Keratinocyte (primary cell): ENCODE measurements around the gene UNC13B.

ENCODE experiments used
- CTCF ChIP-seq, 3 experiments: IDR thresholded peaks in 1 of 3; conservative IDR thresholded peaks in 1 of 3; optimal IDR thresholded peaks in 1 of 3; 2 replicates in 2 of 3; 3 replicates in 1 of 3; pipeline versions ENCODE3 to v1.5.1; 2011; ENCODE audit warnings: low read length in 3 of 3, mild to moderate bottlenecking in 3 of 3, moderate library complexity in 2 of 3, control low read depth in 1 of 3, inconsistent platforms in 1 of 3; ENCODE audit not compliant: insufficient read depth in 2 of 3; ENCODE audit errors: extremely low read depth in 1 of 3
- EZH2 ChIP-seq: IDR thresholded peaks from one replicate; pipeline ENCODE4 v1.6.1; 2012; ENCODE audit warnings: inconsistent platforms, mild to moderate bottlenecking, low read length, moderate library complexity

GRCh38 chr9:35179347-35180280 is 17.8 kb downstream of the UNC13B start:
- TF ChIP-seq CTCF (optimal IDR thresholded peaks at IDR 0.05 in 1 of 3, IDR thresholded peaks at IDR 0.05 in 1 of 3, conservative IDR thresholded peaks at IDR 0.05 in 1 of 3; ENCODE audit: extremely low read depth in 1 of 3, insufficient read depth in 2 of 3, low read length in 3 of 3) (no peak), EZH2 (no peak)
